ENCODE measurements around the gene GPC6.
A peak's percentile ranks its signal among the peaks of the same experiment; 100 is the strongest.

GPC6 gene

DNA sequence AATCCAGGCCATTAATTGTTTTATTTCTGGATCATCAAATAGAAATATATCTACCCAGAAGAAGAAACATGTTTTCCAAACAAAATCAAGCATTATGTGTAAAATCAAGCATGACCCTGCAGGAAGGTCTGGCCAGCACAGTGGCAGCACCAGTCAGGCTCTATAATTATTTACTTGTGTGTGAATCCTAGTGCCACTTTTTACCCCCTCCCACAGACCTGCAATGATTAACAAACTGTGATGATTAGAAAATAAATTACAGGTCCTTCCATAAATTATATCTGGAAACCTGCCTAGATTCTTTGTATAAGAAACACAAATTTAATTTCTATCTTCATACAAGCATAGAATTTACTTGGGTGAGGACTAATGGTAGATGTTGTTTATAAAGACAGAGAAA lies 186.1 kb downstream of the GPC6 start (continued):
- no peak for TF ChIP-seq ZBTB1 (tag by site-specific recombination; IDR thresholded peaks at IDR 0.05)
- TF ChIP-seq ZNF843 (tag by site-specific recombination; IDR thresholded peaks at IDR 0.05) = no peak
- TF ChIP-seq, protein P1, sequence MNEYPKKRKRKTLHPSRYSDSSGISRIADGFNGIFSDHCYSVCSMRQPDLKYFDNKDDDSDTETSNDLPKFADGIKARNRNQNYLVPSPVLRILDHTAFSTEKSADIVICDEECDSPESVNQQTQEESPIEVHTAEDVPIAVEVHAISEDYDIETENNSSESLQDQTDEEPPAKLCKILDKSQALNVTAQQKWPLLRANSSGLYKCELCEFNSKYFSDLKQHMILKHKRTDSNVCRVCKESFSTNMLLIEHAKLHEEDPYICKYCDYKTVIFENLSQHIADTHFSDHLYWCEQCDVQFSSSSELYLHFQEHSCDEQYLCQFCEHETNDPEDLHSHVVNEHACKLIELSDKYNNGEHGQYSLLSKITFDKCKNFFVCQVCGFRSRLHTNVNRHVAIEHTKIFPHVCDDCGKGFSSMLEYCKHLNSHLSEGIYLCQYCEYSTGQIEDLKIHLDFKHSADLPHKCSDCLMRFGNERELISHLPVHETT (tag by site-specific recombination; IDR thresholded peaks at IDR 0.05) = no peak

DNA sequence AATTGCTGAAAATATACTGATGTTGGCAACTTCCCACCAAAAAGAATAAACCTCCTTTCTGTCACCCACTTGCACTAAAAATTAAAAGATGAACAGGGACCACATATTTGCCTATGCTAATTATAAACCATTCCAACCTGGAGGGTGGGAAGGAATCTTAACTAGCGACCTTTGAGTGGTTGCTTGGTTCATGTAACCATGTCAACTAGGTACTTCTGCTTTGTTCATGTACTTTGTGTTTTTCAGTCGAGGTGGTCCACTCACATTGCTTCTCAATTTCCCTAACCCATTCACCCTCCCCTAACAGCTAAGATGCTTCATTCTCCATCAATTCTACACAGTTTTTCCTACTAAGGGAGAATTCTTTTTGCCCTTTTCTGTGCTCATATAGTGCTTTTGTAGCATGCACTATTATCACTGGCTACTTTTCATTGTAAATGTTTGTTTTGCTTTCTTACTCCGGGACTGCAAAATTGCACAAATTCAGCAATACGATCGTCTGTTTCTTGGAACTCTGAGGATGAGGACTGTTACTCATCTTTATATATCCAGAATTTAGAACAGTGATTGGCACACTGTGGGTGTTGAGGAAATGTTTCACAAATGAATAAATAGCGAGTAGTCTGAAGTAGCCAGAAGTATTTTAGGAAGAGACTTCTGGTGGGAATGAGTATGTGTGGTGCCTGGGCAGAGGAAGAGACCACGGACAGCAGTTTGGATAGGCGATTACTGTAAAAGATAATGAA lies 187.5 kb downstream of the GPC6 start:
- H3K36me3 ChIP-seq (ENCODE audit: control insufficient read depth in 2 of 2, insufficient read depth in 1 of 2, low read length in 2 of 2) = no peaks in the 10 kb centered on the region
- no peak overlapping the region for H3K27ac ChIP-seq (ENCODE audit: extremely low read depth, low read depth, low read length)
- TF ChIP-seq, protein P2, sequence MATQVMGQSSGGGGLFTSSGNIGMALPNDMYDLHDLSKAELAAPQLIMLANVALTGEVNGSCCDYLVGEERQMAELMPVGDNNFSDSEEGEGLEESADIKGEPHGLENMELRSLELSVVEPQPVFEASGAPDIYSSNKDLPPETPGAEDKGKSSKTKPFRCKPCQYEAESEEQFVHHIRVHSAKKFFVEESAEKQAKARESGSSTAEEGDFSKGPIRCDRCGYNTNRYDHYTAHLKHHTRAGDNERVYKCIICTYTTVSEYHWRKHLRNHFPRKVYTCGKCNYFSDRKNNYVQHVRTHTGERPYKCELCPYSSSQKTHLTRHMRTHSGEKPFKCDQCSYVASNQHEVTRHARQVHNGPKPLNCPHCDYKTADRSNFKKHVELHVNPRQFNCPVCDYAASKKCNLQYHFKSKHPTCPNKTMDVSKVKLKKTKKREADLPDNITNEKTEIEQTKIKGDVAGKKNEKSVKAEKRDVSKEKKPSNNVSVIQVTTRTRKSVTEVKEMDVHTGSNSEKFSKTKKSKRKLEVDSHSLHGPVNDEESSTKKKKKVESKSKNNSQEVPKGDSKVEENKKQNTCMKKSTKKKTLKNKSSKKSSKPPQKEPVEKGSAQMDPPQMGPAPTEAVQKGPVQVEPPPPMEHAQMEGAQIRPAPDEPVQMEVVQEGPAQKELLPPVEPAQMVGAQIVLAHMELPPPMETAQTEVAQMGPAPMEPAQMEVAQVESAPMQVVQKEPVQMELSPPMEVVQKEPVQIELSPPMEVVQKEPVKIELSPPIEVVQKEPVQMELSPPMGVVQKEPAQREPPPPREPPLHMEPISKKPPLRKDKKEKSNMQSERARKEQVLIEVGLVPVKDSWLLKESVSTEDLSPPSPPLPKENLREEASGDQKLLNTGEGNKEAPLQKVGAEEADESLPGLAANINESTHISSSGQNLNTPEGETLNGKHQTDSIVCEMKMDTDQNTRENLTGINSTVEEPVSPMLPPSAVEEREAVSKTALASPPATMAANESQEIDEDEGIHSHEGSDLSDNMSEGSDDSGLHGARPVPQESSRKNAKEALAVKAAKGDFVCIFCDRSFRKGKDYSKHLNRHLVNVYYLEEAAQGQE (tag by site-specific recombination; IDR thresholded peaks at IDR 0.05) = peak; percentile 76
- no peak for TF ChIP-seq KLF9 (tag by site-specific recombination; IDR thresholded peaks at IDR 0.05; ENCODE audit: low read depth)
- no peak for TF ChIP-seq GFI1B (tag by site-specific recombination; IDR thresholded peaks at IDR 0.05)
- TF ChIP-seq ZNF214 (tag by site-specific recombination; IDR thresholded peaks at IDR 0.05; ENCODE audit: borderline replicate concordance) = no peak
- no peak for TF ChIP-seq OSR2 (tag by site-specific recombination; IDR thresholded peaks at IDR 0.05)
- CTCF ChIA-PET = no interaction called here
- H3K4me1 ChIP-seq (ENCODE audit: control insufficient read depth, insufficient read depth, low read length) = no peaks in the 10 kb centered on the region
- H3K9me3 ChIP-seq (ENCODE audit: control insufficient read depth, insufficient read depth, low read depth, low read length) = no peaks in the 10 kb centered on the region
- POLR2A ChIA-PET = no interaction called here
- no peak overlapping the region for H3K4me3 ChIP-seq (ENCODE audit: low read depth, low read length)

GRCh38 chr13:93416736-93417355 lies 190.2 kb downstream of the GPC6 start:
- H3K4me1 ChIP-seq (ENCODE audit: control insufficient read depth, insufficient read depth, low read length) = no peaks in the 10 kb centered on the region
- ChIA-PET CTCF (no interaction called here), POLR2A (no interaction called here)

DNA sequence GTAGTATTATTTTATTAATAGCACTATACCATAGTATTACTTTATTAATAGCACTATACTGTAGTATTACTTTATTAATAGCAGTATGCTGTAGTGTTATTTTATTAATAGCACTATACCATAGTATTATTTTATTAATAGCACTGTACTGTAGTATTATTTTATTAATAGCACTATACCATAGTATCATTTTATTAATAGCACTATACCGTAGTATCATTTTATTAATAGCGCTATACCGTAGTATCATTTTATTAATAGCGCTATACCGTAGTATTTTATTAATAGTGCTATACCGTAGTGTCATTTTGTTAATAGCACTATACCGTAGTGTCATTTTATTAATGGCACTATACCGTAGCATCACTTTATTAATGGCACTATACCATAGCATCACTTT lies 191.8 kb downstream of the GPC6 start:
- ChIA-PET POLR2A (no interaction called here), CTCF (no interaction called here)
- Histone ChIP-seq H3K36me3 (ENCODE audit: control insufficient read depth in 2 of 2, insufficient read depth in 1 of 2, low read length in 2 of 2) (no peaks in the 10 kb centered on the region), H3K27ac (ENCODE audit: extremely low read depth, low read depth, low read length) (no peak overlapping the region), H3K9me3 (ENCODE audit: control insufficient read depth, insufficient read depth, low read depth, low read length) (no peaks in the 10 kb centered on the region), H3K4me1 (ENCODE audit: control insufficient read depth, insufficient read depth, low read length) (no peaks in the 10 kb centered on the region), H3K4me3 (ENCODE audit: low read depth, low read length) (no peak overlapping the region)
- TF ChIP-seq, protein P3, sequence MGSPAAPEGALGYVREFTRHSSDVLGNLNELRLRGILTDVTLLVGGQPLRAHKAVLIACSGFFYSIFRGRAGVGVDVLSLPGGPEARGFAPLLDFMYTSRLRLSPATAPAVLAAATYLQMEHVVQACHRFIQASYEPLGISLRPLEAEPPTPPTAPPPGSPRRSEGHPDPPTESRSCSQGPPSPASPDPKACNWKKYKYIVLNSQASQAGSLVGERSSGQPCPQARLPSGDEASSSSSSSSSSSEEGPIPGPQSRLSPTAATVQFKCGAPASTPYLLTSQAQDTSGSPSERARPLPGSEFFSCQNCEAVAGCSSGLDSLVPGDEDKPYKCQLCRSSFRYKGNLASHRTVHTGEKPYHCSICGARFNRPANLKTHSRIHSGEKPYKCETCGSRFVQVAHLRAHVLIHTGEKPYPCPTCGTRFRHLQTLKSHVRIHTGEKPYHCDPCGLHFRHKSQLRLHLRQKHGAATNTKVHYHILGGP (tag by site-specific recombination; IDR thresholded peaks at IDR 0.05) = no peak
- TF ChIP-seq ZNF2 (tag by site-specific recombination; IDR thresholded peaks at IDR 0.05) = no peak
- no peak for TF ChIP-seq ZNF561 (tag by site-specific recombination; IDR thresholded peaks at IDR 0.05; ENCODE audit: borderline replicate concordance)
- TF ChIP-seq ZFP3 (tag by site-specific recombination; IDR thresholded peaks at IDR 0.05; ENCODE audit: low read depth) = no peak
- TF ChIP-seq ZNF324 (tag by site-specific recombination; IDR thresholded peaks at IDR 0.05) = no peak
- TF ChIP-seq ZNF280D (tag by site-specific recombination; IDR thresholded peaks at IDR 0.05) = no peak
- no peak for TF ChIP-seq ZNF140 (tag by site-specific recombination; IDR thresholded peaks at IDR 0.05)

More at GRCh38 chr13:93416736-93417355, 190.2 kb downstream of the GPC6 start:
- H3K36me3 ChIP-seq (ENCODE audit: control insufficient read depth in 2 of 2, insufficient read depth in 1 of 2, low read length in 2 of 2) = no peaks in the 10 kb centered on the region
- no peaks in the 10 kb centered on the region for H3K9me3 ChIP-seq (ENCODE audit: control insufficient read depth, insufficient read depth, low read depth, low read length)
- H3K27ac ChIP-seq (ENCODE audit: extremely low read depth, low read depth, low read length) = no peak overlapping the region
- H3K4me3 ChIP-seq (ENCODE audit: low read depth, low read length) = no peak overlapping the region
- TF ChIP-seq, protein P4, sequence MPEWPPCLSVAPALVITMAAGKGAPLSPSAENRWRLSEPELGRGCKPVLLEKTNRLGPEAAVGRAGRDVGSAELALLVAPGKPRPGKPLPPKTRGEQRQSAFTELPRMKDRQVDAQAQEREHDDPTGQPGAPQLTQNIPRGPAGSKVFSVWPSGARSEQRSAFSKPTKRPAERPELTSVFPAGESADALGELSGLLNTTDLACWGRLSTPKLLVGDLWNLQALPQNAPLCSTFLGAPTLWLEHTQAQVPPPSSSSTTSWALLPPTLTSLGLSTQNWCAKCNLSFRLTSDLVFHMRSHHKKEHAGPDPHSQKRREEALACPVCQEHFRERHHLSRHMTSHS (tag by site-specific recombination; IDR thresholded peaks at IDR 0.05) = no peak
- TF ChIP-seq PRDM1 (tag by site-specific recombination; IDR thresholded peaks at IDR 0.05) (peak; percentile 94), ZNF600 (tag by site-specific recombination; IDR thresholded peaks at IDR 0.05) (no peak), EGR2 (tag by site-specific recombination; IDR thresholded peaks at IDR 0.05; ENCODE audit: low read depth) (no peak), ZNF530 (tag by site-specific recombination; IDR thresholded peaks at IDR 0.05; ENCODE audit: low read depth) (no peak)
